Sciatic nerve (tissue), 2 donors: ENCODE data around the gene AK5. TPM values are rescaled to one million over a fixed set of nuclear protein-coding genes. Genes with fewer than 3 reads are reported as not detected.
A peak's percentile ranks its signal among the peaks of the same experiment; 100 is the strongest.

Experiments used
- ATAC-seq: fragments of 200-7000 bp; cut with Tn5 transposase; one replicate; pipeline ENCODE4 v1.9.1; 2020; ENCODE audit warnings: mild to moderate bottlenecking, moderate library complexity
- DNase-seq: peaks from one replicate; pipeline ENCODE4 v3.0.0-alpha.2; 2020; ENCODE audit warnings: low spot score
- intact Hi-C: fragments of 100-400 bp; cut with DNase I; formaldehyde crosslinking; loops from one replicate; pipeline ENCODE4 v1.14.2; 2022
- total RNA-seq: library from RNA; stranded (reverse); fragmentation: NEBNext Ultra II Directional; extraction: Animal tissue kit (Norgen Biotek cat#: 25700); gene quantifications from one replicate; pipeline ENCODE4 v1.2.1, GENCODE V29; 2021
- donor health status: DM: no; HTN: no; CAD: no.
- donor health status: DM: no; HTN: no; CAD: no.

AK5 gene
- 47.1 TPM for total RNA-seq

GRCh38 chr1:77281491-77282186, at the start of gene AK5:
AK5 (plus strand) TSS chr1:77282019; CDS start chr1:77282314, 295 bp downstream.
- ATAC-seq: peak; percentile 78
- DNase-seq: peak; percentile 66
- intact Hi-C loops: no loop called here

GRCh38 chr1:77232829-77233228, 49.0 kb upstream of the AK5 start:
- no peak for ATAC-seq
- no peak for DNase-seq

GRCh38 chr1:77234096-77234495, 47.7 kb upstream of the AK5 start:
- intact Hi-C loops: no loop called here
- no peak for ATAC-seq
- DNase-seq: no peak

More at GRCh38 chr1:77232829-77233228, 49.0 kb upstream of the AK5 start:
- intact Hi-C loops: no loop called here

GRCh38 chr1:77234943-77235342, 46.9 kb upstream of the AK5 start:
- intact Hi-C loops: no loop called here

GRCh38 chr1:77238462-77238861, 43.4 kb upstream of the AK5 start:
- intact Hi-C loops: no loop called here
- no peak for DNase-seq
- ATAC-seq: no peak

More at GRCh38 chr1:77234943-77235342, 46.9 kb upstream of the AK5 start:
- no peak for DNase-seq
- ATAC-seq: no peak

- intact Hi-C loops: no loop called here
- ATAC-seq: no peak
Observed at GRCh38 chr1:77239311-77239710, 42.5 kb upstream of the AK5 start.

GRCh38 chr1:77245830-77246229, 36.0 kb upstream of the AK5 start:
- no peak for DNase-seq
- no peak for ATAC-seq
- intact Hi-C loops: no loop called here

More at GRCh38 chr1:77239311-77239710, 42.5 kb upstream of the AK5 start:
- DNase-seq: no peak

GRCh38 chr1:77250126-77250525, 31.7 kb upstream of the AK5 start:
- ATAC-seq: no peak
- intact Hi-C loops: no loop called here

GRCh38 chr1:77253211-77253610, 28.6 kb upstream of the AK5 start:
- DNase-seq (no peak), ATAC-seq (no peak)
- intact Hi-C loops: no loop called here

More at GRCh38 chr1:77250126-77250525, 31.7 kb upstream of the AK5 start:
- no peak for DNase-seq

GRCh38 chr1:77263708-77264107, 18.1 kb upstream of the AK5 start:
- no peak for ATAC-seq
- intact Hi-C loops: no loop called here
- no peak for DNase-seq

- intact Hi-C loops: no loop called here
- no peak for DNase-seq
- ATAC-seq: no peak
Observed at GRCh38 chr1:77265180-77265579, 16.6 kb upstream of the AK5 start.

- DNase-seq: no peak
- intact Hi-C loops: no loop called here
- ATAC-seq: no peak
Observed at GRCh38 chr1:77267035-77267434, 14.8 kb upstream of the AK5 start.

GRCh38 chr1:77271852-77272580, 9.8 kb upstream of the AK5 start:
- intact Hi-C loops: no loop called here
- DNase-seq (no peak), ATAC-seq (no peak)

- DNase-seq (no peak), ATAC-seq (no peak)
- intact Hi-C loops: no loop called here
Observed at GRCh38 chr1:77273891-77274290, 7.9 kb upstream of the AK5 start.

- DNase-seq: no peak
- intact Hi-C loops: no loop called here
- ATAC-seq: no peak
Observed at GRCh38 chr1:77275194-77275593, 6.6 kb upstream of the AK5 start.

GRCh38 chr1:77276941-77277340, 4.9 kb upstream of the AK5 start:
- intact Hi-C loops: no loop called here
- ATAC-seq: no peak
- no peak for DNase-seq

GRCh38 chr1:77279929-77280328, 1.9 kb upstream of the AK5 start:
- no peak for DNase-seq
- intact Hi-C loops: no loop called here
- no peak for ATAC-seq

- ATAC-seq: no peak
- no peak for DNase-seq
- intact Hi-C loops: no loop called here
Observed at GRCh38 chr1:77280962-77281361, 857 bp upstream of the AK5 start.

GRCh38 chr1:77282187-77282865, 507 bp downstream of the AK5 start:
- DNase-seq (peak; percentile 59), ATAC-seq (peak; percentile 68)
- intact Hi-C loops: no loop called here
